Prostate gland (tissue), 2 donors: ENCODE measurements around the gene ZNF367.

ENCODE experiments used
- CTCF ChIP-seq, 4 experiments: fragments of 200-600 bp in 2 of 4; fragments of 450-650 bp in 2 of 4; sonication (generic) in 2 of 4; IDR thresholded peaks; 1 replicate in 3 of 4; 2 replicates in 1 of 4; pipeline ENCODE4 v1.5.1; 2016 to 2019; ENCODE audit warnings: antibody characterized with exemption in 4 of 4, mild to moderate bottlenecking in 2 of 4, moderate library complexity in 2 of 4
- POLR2A ChIP-seq: fragments of 450-650 bp; IDR thresholded peaks from one replicate; pipeline ENCODE4 v1.6.1; 2016; ENCODE audit warnings: antibody characterized with exemption, mild to moderate bottlenecking

- TF ChIP-seq CTCF (IDR thresholded peaks at IDR 0.05) (no peak), POLR2A (no peak)
These were observed 54.8 kb downstream of the ZNF367 start for GRCh38 chr9:96363175-96363967.
